Liver (tissue), 9 donors: ENCODE results near the gene SERPINA6. TPM values are rescaled to one million over a fixed set of nuclear protein-coding genes. Genes with fewer than 3 reads are reported as not detected.

Source experiments
- DNase-seq: peaks from one replicate; pipeline ENCODE4 v3.0.0-alpha.2; 2017; ENCODE audit warnings: low spot score
- H3K27ac ChIP-seq, 2 donors: one replicate each; pipeline ENCODE4 v1.7.0; 2013; ENCODE audit warnings: inconsistent platforms in 2 of 2, low read length in 2 of 2, control low read depth in 1 of 2, low read depth in 1 of 2, mild to moderate bottlenecking in 1 of 2
- H3K27me3 ChIP-seq, 4 donors: one replicate each; pipeline versions ENCODE4 v1.6.1 to v1.7.0; 2013; ENCODE audit warnings: low read length in 3 of 4, inconsistent platforms in 1 of 4, mild to moderate bottlenecking in 1 of 4, moderate library complexity in 1 of 4; ENCODE audit not compliant: control insufficient read depth in 4 of 4, insufficient read depth in 4 of 4
- H3K36me3 ChIP-seq, 4 donors: one replicate each; pipeline versions ENCODE4 v1.6.1 to v1.7.0; 2013; ENCODE audit warnings: low read length in 3 of 4, mild to moderate bottlenecking in 3 of 4, low read depth in 1 of 4, moderate library complexity in 1 of 4; ENCODE audit not compliant: control insufficient read depth in 4 of 4, insufficient read depth in 3 of 4
- H3K4me1 ChIP-seq, 4 donors: one replicate each; pipeline versions ENCODE4 v1.6.1 to v1.7.0; 2013; ENCODE audit warnings: low read length in 3 of 4, mild to moderate bottlenecking in 3 of 4, moderate library complexity in 1 of 4; ENCODE audit not compliant: control insufficient read depth in 4 of 4, insufficient read depth in 4 of 4
- H3K4me3 ChIP-seq, 3 donors: one replicate each; pipeline versions ENCODE4 v1.6.1 to v1.7.0; 2013; ENCODE audit warnings: low read length in 3 of 3, control low read depth in 1 of 3, low read depth in 1 of 3, mild to moderate bottlenecking in 1 of 3
- H3K9ac ChIP-seq, 2 donors: one replicate each; pipeline ENCODE4 v1.7.0; 2013; ENCODE audit warnings: low read length in 2 of 2, mild to moderate bottlenecking in 2 of 2, moderate library complexity in 2 of 2, control low read depth in 1 of 2, low read depth in 1 of 2
- H3K9me3 ChIP-seq, 4 donors: one replicate each; pipeline versions ENCODE4 v1.6.1 to v1.7.0; 2013; ENCODE audit warnings: low read length in 3 of 4; ENCODE audit not compliant: control insufficient read depth in 4 of 4
- EGR1 ChIP-seq, 2 donors: IDR thresholded peaks; 2 replicates each; pipeline ENCODE4 v1.6.1; 2016 to 2018; ENCODE audit warnings: antibody characterized with exemption in 2 of 2, low read depth in 2 of 2
- FOXA1 ChIP-seq: IDR thresholded peaks from 2 replicates; pipeline ENCODE4 v1.6.1; 2016; ENCODE audit warnings: antibody characterized with exemption
- FOXA2 ChIP-seq: IDR thresholded peaks from 2 replicates; pipeline ENCODE4 v1.6.1; 2016; ENCODE audit warnings: antibody characterized with exemption
- GABPA ChIP-seq, 2 donors: IDR thresholded peaks in 1 of 2; conservative IDR thresholded peaks in 1 of 2; 2 replicates each; pipeline ENCODE4 v1.6.1; 2016; ENCODE audit warnings: antibody characterized with exemption in 2 of 2, mild to moderate bottlenecking in 1 of 2, moderate library complexity in 1 of 2
- HNF4A ChIP-seq, 2 donors: conservative IDR thresholded peaks; 2 replicates each; pipeline ENCODE4 v1.6.1; 2016; ENCODE audit warnings: antibody characterized with exemption in 2 of 2, mild to moderate bottlenecking in 2 of 2
- JUND ChIP-seq, 2 donors: IDR thresholded peaks; 2 replicates each; pipeline ENCODE4 v1.6.1; 2016; ENCODE audit warnings: antibody characterized with exemption in 2 of 2
- RAD21 ChIP-seq, 2 donors: IDR thresholded peaks; 2 replicates each; pipeline ENCODE4 v1.6.1; 2016; ENCODE audit warnings: antibody characterized with exemption in 2 of 2, mild to moderate bottlenecking in 2 of 2
- RXRA ChIP-seq, 2 donors: IDR thresholded peaks; 2 replicates each; pipeline ENCODE4 v1.6.1; 2017 to 2018; ENCODE audit warnings: antibody characterized with exemption in 2 of 2, mild to moderate bottlenecking in 1 of 2
- SP1 ChIP-seq: IDR thresholded peaks from 2 replicates; pipeline ENCODE4 v1.6.1; 2018; ENCODE audit warnings: antibody characterized with exemption, mild to moderate bottlenecking
- TAF1 ChIP-seq: conservative IDR thresholded peaks from 2 replicates; pipeline ENCODE4 v1.6.1; 2016; ENCODE audit warnings: antibody characterized with exemption, mild to moderate bottlenecking
- WGBS: extraction: QIAGEN DNeasy Blood & Tissue Kit; methylation state at CpG from one replicate; pipeline ENCODE4 v1.1.7; 2013; 5-methylcytosine and 5-hydroxymethylcytosine counted together
- polyA plus RNA-seq, 2 donors: library from polyadenylated mRNA; stranded (reverse) in 1 of 2; unstranded in 1 of 2; fragments of 200-250 nt in 1 of 2; fragments of >200 nt in 1 of 2; fragmentation: Nextera tagmentation in 1 of 2; extraction: Ambion mirVana in 1 of 2; gene quantifications; one replicate each; pipeline versions ENCODE4 v1.2.1 to v1.2.3, GENCODE V29; 2013 to 2015
- total RNA-seq, 2 donors: library from RNA; depleted of rRNA; stranded (reverse); fragments of >200 nt; gene quantifications; one replicate each; pipeline ENCODE4 v1.2.3, GENCODE V29; 2014
- TF ChIP-seq, protein P1 (sequence below): fragments of 150-350 bp; IDR thresholded peaks from 2 replicates; pipeline ENCODE4 v1.5.1; 2017; ENCODE audit warnings: improper control_type of control experiment, low read depth, low read length; ENCODE audit not compliant: missing input control
- TF ChIP-seq, protein P2 (sequence below): IDR thresholded peaks from 2 replicates; pipeline ENCODE4 v1.6.1; 2016; ENCODE audit warnings: antibody characterized with exemption
- TF ChIP-seq, protein P3 (sequence below): IDR thresholded peaks from 2 replicates; pipeline ENCODE4 v1.6.1; 2016; ENCODE audit warnings: antibody characterized with exemption, mild to moderate bottlenecking
- TF ChIP-seq, protein P4 (sequence below): IDR thresholded peaks from 2 replicates; pipeline ENCODE4 v1.6.1; 2016; ENCODE audit warnings: antibody characterized with exemption
- donor health status: healthy.
- donor health status: healthy.
- donor health status: healthy.
- donor health status: healthy.
- donor health status: healthy.

Gene SERPINA6
- total and polyA plus RNA-seq, 4 donors, result 188 to 357 (median 328) TPM

DNA sequence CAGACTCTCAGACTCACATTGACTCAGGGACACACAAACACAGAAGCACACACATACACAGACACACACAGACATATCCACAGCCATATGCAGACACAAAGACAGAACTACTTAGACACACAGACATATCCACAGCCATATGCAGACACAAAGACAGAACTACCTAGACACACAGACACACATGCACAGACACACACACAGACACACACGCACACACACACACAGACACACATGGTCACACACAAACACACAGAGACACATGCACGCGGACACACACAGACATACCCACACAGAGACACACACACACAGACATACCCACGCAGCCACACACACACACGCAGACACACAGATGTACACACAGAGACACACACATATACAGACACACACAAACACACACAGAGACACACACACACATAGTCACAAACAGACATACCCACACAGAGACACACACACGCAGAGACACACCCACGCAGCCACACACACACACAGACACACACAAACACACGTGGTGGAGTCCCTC lies 39.5 kb upstream of the SERPINA6 start:
- Histone ChIP-seq H3K36me3 (no peaks in the 10 kb centered on the region), H3K9me3 (no peaks in the 10 kb centered on the region), H3K9ac (no peak overlapping the region), H3K4me1 (peaks cover 0 to 5% (median 0%) of the 10 kb centered on the region in 4 donors), H3K27ac (no peak overlapping the region), H3K4me3 (no peak overlapping the region), H3K27me3 (no peaks in the 10 kb centered on the region)
- 76% methylated on average over 8 of the region's 8 CpGs for WGBS
- TF ChIP-seq, protein P1, sequence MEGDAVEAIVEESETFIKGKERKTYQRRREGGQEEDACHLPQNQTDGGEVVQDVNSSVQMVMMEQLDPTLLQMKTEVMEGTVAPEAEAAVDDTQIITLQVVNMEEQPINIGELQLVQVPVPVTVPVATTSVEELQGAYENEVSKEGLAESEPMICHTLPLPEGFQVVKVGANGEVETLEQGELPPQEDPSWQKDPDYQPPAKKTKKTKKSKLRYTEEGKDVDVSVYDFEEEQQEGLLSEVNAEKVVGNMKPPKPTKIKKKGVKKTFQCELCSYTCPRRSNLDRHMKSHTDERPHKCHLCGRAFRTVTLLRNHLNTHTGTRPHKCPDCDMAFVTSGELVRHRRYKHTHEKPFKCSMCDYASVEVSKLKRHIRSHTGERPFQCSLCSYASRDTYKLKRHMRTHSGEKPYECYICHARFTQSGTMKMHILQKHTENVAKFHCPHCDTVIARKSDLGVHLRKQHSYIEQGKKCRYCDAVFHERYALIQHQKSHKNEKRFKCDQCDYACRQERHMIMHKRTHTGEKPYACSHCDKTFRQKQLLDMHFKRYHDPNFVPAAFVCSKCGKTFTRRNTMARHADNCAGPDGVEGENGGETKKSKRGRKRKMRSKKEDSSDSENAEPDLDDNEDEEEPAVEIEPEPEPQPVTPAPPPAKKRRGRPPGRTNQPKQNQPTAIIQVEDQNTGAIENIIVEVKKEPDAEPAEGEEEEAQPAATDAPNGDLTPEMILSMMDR, result no peak
- no peak for TF ChIP-seq GABPA (IDR thresholded peaks at IDR 0.05 in 1 of 2, conservative IDR thresholded peaks at IDR 0.05 in 1 of 2)
- no peak for TF ChIP-seq SP1
- TF ChIP-seq, protein P2, sequence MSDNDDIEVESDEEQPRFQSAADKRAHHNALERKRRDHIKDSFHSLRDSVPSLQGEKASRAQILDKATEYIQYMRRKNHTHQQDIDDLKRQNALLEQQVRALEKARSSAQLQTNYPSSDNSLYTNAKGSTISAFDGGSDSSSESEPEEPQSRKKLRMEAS, result no peak
- TF ChIP-seq RAD21 (IDR thresholded peaks at IDR 0.05), result no peak
- no peak for TF ChIP-seq FOXA2
- TF ChIP-seq, protein P3, sequence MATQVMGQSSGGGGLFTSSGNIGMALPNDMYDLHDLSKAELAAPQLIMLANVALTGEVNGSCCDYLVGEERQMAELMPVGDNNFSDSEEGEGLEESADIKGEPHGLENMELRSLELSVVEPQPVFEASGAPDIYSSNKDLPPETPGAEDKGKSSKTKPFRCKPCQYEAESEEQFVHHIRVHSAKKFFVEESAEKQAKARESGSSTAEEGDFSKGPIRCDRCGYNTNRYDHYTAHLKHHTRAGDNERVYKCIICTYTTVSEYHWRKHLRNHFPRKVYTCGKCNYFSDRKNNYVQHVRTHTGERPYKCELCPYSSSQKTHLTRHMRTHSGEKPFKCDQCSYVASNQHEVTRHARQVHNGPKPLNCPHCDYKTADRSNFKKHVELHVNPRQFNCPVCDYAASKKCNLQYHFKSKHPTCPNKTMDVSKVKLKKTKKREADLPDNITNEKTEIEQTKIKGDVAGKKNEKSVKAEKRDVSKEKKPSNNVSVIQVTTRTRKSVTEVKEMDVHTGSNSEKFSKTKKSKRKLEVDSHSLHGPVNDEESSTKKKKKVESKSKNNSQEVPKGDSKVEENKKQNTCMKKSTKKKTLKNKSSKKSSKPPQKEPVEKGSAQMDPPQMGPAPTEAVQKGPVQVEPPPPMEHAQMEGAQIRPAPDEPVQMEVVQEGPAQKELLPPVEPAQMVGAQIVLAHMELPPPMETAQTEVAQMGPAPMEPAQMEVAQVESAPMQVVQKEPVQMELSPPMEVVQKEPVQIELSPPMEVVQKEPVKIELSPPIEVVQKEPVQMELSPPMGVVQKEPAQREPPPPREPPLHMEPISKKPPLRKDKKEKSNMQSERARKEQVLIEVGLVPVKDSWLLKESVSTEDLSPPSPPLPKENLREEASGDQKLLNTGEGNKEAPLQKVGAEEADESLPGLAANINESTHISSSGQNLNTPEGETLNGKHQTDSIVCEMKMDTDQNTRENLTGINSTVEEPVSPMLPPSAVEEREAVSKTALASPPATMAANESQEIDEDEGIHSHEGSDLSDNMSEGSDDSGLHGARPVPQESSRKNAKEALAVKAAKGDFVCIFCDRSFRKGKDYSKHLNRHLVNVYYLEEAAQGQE, result no peak
- TF ChIP-seq HNF4A (conservative IDR thresholded peaks at IDR 0.05), result no peak
- TF ChIP-seq JUND (IDR thresholded peaks at IDR 0.05), result no peak
- DNase-seq, result no peak

DNA sequence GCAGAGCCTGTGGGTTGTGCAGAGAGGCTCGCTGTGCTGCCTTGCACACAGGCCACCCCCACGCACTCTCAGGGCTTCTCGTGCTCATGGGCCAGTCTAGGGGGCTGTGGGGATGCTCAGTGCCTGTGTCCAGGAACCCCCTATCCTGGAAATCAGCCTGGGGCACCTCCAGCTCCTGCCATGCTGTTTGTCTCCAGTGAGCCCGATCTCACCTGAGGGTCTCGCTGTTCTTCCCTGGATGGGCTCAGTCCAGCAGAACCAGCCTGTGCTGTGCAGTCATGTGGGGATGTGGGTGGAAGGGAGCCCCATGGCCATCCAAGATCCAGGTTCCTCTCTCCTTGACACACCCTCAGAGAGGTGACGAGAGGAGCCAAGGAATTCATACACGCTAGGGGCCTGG lies 38.5 kb upstream of the SERPINA6 start:
- H3K27me3 ChIP-seq, result no peaks in the 10 kb centered on the region
- no peak overlapping the region for H3K27ac ChIP-seq
- H3K4me1 ChIP-seq, result peaks cover 0 to 5% (median 1%) of the 10 kb centered on the region in 4 donors
- no peak overlapping the region for H3K4me3 ChIP-seq
- H3K9ac ChIP-seq, result no peak overlapping the region
- WGBS, result 95% methylated on average over 6 of the region's 7 CpGs
- H3K36me3 ChIP-seq, result no peaks in the 10 kb centered on the region
- peak; percentile 16 for DNase-seq
- H3K9me3 ChIP-seq, result no peaks in the 10 kb centered on the region
- TF ChIP-seq EGR1 (IDR thresholded peaks at IDR 0.05; ENCODE audit: low read depth in 2 of 2) (no peak), SP1 (no peak), RXRA (IDR thresholded peaks at IDR 0.05) (no peak), FOXA1 (no peak), RAD21 (IDR thresholded peaks at IDR 0.05) (no peak), TAF1 (no peak), FOXA2 (no peak), HNF4A (conservative IDR thresholded peaks at IDR 0.05) (no peak)
- TF ChIP-seq, protein P4, sequence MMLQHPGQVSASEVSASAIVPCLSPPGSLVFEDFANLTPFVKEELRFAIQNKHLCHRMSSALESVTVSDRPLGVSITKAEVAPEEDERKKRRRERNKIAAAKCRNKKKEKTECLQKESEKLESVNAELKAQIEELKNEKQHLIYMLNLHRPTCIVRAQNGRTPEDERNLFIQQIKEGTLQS, result no peak
- TF ChIP-seq, protein P2, result no peak
- TF ChIP-seq, protein P1, result no peak
- TF ChIP-seq, protein P3, result no peak
